HG03095 (cell line): Measurements from ENCODE around the gene ENOPH1.

Experiments
- ATAC-seq: cut with Tn5 transposase; IDR thresholded peaks from one replicate; pipeline ENCODE4 v1.9.1; 2021; ENCODE audit warnings: moderate library complexity; ENCODE audit not compliant: unreplicated experiment

The ENOPH1 gene

GRCh38 chr4:82508806-82509428, 78.5 kb downstream of the ENOPH1 start:
- no peak for ATAC-seq

DNA sequence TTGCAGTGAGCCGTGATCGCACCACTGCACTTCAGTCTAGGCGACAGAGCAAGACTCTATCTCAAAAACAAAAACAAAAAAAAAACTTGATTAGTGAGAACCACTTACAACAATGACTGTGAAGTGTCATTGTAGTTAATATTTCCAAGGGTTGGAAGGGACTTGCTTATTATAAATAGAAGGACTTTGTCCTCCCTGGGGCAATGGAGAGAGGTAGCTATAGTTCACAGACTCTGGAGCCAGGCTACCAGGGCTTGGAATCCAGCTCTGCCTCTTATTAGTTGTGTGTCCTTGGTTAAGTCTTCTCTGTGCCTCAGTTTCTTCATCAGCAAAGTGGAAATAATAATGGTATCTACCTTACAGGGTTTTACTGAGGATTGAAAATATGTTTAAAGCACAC, 79.8 kb downstream of the ENOPH1 start:
- no peak for ATAC-seq
